ENCODE results near the gene CD177.
"Not testable (repeated sequence)": the region's sequence is repeated elsewhere in the genome, so short reads cannot be mapped to it uniquely, and the experiment has no call there.

GRCh38 chr19:43341098-43341497 is 12.4 kb upstream of the CD177 start:
- TF ChIP-seq, protein P1, sequence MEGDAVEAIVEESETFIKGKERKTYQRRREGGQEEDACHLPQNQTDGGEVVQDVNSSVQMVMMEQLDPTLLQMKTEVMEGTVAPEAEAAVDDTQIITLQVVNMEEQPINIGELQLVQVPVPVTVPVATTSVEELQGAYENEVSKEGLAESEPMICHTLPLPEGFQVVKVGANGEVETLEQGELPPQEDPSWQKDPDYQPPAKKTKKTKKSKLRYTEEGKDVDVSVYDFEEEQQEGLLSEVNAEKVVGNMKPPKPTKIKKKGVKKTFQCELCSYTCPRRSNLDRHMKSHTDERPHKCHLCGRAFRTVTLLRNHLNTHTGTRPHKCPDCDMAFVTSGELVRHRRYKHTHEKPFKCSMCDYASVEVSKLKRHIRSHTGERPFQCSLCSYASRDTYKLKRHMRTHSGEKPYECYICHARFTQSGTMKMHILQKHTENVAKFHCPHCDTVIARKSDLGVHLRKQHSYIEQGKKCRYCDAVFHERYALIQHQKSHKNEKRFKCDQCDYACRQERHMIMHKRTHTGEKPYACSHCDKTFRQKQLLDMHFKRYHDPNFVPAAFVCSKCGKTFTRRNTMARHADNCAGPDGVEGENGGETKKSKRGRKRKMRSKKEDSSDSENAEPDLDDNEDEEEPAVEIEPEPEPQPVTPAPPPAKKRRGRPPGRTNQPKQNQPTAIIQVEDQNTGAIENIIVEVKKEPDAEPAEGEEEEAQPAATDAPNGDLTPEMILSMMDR (IDR thresholded peaks at IDR 0.05; ENCODE audit: low read length): not testable (repeated sequence)
- TF ChIP-seq EZH2 (optimal IDR thresholded peaks at IDR 0.05; ENCODE audit: low read depth, low read length); EZH2phosphoT487 (IDR thresholded peaks at IDR 0.05; ENCODE audit: low read length): not testable (repeated sequence)

All from MM.1S (cell line).